H1 (cell line): ENCODE results near the gene SLC5A2. TPM values are rescaled to one million over a fixed set of nuclear protein-coding genes. Genes with fewer than 3 reads are reported as not detected.

ENCODE experiments used
- CTCF ChIA-PET: fragments of 300-600 bp; sonication (Branson Sonifier 250); formaldehyde crosslinking; loops from one replicate; lab custom pipeline; 2021; ENCODE audit not compliant: partially characterized antibody; lab: Charles Lee
- POLR2A ChIA-PET: fragments of 300-600 bp; sonication (Branson Sonifier 250); formaldehyde crosslinking; loops from one replicate; lab custom pipeline; 2021; ENCODE audit warnings: inconsistent platforms; ENCODE audit not compliant: partially characterized antibody; lab: Charles Lee
- DNase-seq, 2 experiments: peaks; one replicate each; pipeline versions ENCODE4 v3.0.0 to v3.0.0-alpha.2; 2010 to 2022; ENCODE audit warnings: low spot score in 2 of 2, low read depth in 1 of 2, mixed read lengths in 1 of 2
- FAIRE-seq: peaks from 2 replicates; lab custom pipeline; 2011; peaks lifted over from hg19 to GRCh38; lab: Jason Lieb, UNC
- H2AFZ ChIP-seq: 2 replicates; pipeline ENCODE4 v1.8.1; 2012; ENCODE audit warnings: low read length, inconsistent platforms
- H2AK5ac ChIP-seq: 2 replicates; pipeline ENCODE4 v1.6.1; 2013; ENCODE audit warnings: low read depth, low read length
- H2BK120ac ChIP-seq: replicated peaks from 2 replicates; pipeline ENCODE3; 2013; ENCODE audit warnings: low read depth, low read length, inconsistent platforms
- H2BK12ac ChIP-seq: 2 replicates; pipeline ENCODE4 v1.6.1; 2013; ENCODE audit warnings: low read depth, low read length
- H2BK15ac ChIP-seq: 2 replicates; pipeline ENCODE4 v1.6.1; 2013; ENCODE audit warnings: low read length
- H2BK20ac ChIP-seq: 2 replicates; pipeline ENCODE4 v1.6.1; 2013; ENCODE audit warnings: low read length
- H2BK5ac ChIP-seq: 2 replicates; pipeline ENCODE4 v1.6.1; 2013; ENCODE audit warnings: low read depth, low read length
- H3K14ac ChIP-seq: 2 replicates; pipeline ENCODE4 v1.6.1; 2013; ENCODE audit warnings: inconsistent platforms; ENCODE audit not compliant: insufficient read length
- H3K18ac ChIP-seq: 2 replicates; pipeline ENCODE4 v1.6.1; 2013; ENCODE audit warnings: low read length; ENCODE audit errors: extremely low read depth
- H3K23ac ChIP-seq: 2 replicates; pipeline ENCODE4 v1.6.1; 2013; ENCODE audit warnings: inconsistent platforms; ENCODE audit not compliant: insufficient read length
- H3K23me2 ChIP-seq: 2 replicates; pipeline ENCODE4 v1.6.1; 2013; ENCODE audit warnings: low read depth, low read length
- H3K27ac ChIP-seq: 2 replicates; pipeline ENCODE4 v1.6.1; 2011; ENCODE audit warnings: low read depth, low read length, inconsistent platforms
- H3K27me3 ChIP-seq, 4 experiments: replicated peaks in 1 of 4; 1 replicate in 1 of 4; 2 replicates in 3 of 4; pipeline versions ENCODE4 v1.6.1 to v1.8.1; 2011 to 2013; ENCODE audit warnings: low read length in 3 of 4, mild to moderate bottlenecking in 3 of 4, inconsistent platforms in 2 of 4, mixed read lengths in 2 of 4, moderate library complexity in 1 of 4; ENCODE audit not compliant: control insufficient read depth in 3 of 4, insufficient read depth in 3 of 4; ENCODE audit errors: extremely low read depth in 1 of 4
- H3K36me3 ChIP-seq, 4 experiments: 2 replicates each; pipeline versions ENCODE4 v1.6.1 to v1.8.1; 2011 to 2013; ENCODE audit warnings: mild to moderate bottlenecking in 4 of 4, low read length in 3 of 4, moderate library complexity in 2 of 4, control low read depth in 1 of 4, inconsistent platforms in 1 of 4; ENCODE audit not compliant: insufficient read depth in 4 of 4, control insufficient read depth in 2 of 4
- H3K4ac ChIP-seq: replicated peaks from 2 replicates; pipeline ENCODE3; 2013; ENCODE audit warnings: low read length, low read depth, mixed read lengths, inconsistent platforms; ENCODE audit not compliant: insufficient read length
- H3K4me1 ChIP-seq, 4 experiments: replicated peaks in 1 of 4; 1 replicate in 1 of 4; 2 replicates in 3 of 4; pipeline versions ENCODE4 v1.6.1 to v1.8.1; 2011 to 2013; ENCODE audit warnings: low read length in 3 of 4, inconsistent platforms in 2 of 4, mixed read lengths in 1 of 4; ENCODE audit not compliant: insufficient read depth in 4 of 4, control insufficient read depth in 3 of 4
- H3K4me2 ChIP-seq, 2 experiments: 2 replicates each; pipeline versions ENCODE4 v1.6.1 to v1.8.1; 2011 to 2013; ENCODE audit warnings: low read depth in 2 of 2, low read length in 2 of 2, control low read depth in 1 of 2, inconsistent platforms in 1 of 2, mild to moderate bottlenecking in 1 of 2; ENCODE audit not compliant: insufficient read depth in 1 of 2
- H3K4me3 ChIP-seq, 4 experiments: fragments of 200-600, 300-600 bp in 1 of 4; sonication (generic), shearing (Covaris generic), sonication (Bioruptor Twin) in 1 of 4; 2 replicates each; pipeline versions ENCODE4 v1.5.1 to v1.8.1; 2011 to 2016; ENCODE audit warnings: low read length in 4 of 4, low read depth in 3 of 4, control low read depth in 2 of 4, inconsistent platforms in 2 of 4, mild to moderate bottlenecking in 2 of 4, mixed read lengths in 1 of 4, moderate library complexity in 1 of 4; ENCODE audit not compliant: insufficient read depth in 2 of 4; ENCODE audit errors: extremely low read depth in 1 of 4
- H3K56ac ChIP-seq: replicated peaks from 2 replicates; pipeline ENCODE3; 2013; ENCODE audit warnings: low read depth, mild to moderate bottlenecking, mixed read lengths, low read length, inconsistent platforms; ENCODE audit not compliant: insufficient read length
- H3K79me1 ChIP-seq: 2 replicates; pipeline ENCODE4 v1.6.1; 2013; ENCODE audit warnings: low read depth, low read length, control low read depth
- H3K79me2 ChIP-seq, 2 experiments: 2 replicates each; pipeline versions ENCODE4 v1.6.1 to v1.8.1; 2012 to 2013; ENCODE audit warnings: low read length in 2 of 2, mild to moderate bottlenecking in 2 of 2, inconsistent platforms in 1 of 2; ENCODE audit not compliant: insufficient read depth in 2 of 2, control insufficient read depth in 1 of 2
- H3K9ac ChIP-seq, 4 experiments: replicated peaks in 1 of 4; 1 replicate in 1 of 4; 2 replicates in 3 of 4; pipeline versions ENCODE4 v1.6.1 to v1.8.1; 2011 to 2013; ENCODE audit warnings: low read depth in 3 of 4, low read length in 3 of 4, control low read depth in 2 of 4, mild to moderate bottlenecking in 2 of 4, moderate library complexity in 2 of 4, inconsistent platforms in 1 of 4; ENCODE audit errors: extremely low read depth in 1 of 4
- H3K9me3 ChIP-seq, 2 experiments: 2 replicates each; pipeline versions ENCODE4 v1.6.1 to v1.8.1; 2012 to 2013; ENCODE audit warnings: mild to moderate bottlenecking in 2 of 2, moderate library complexity in 2 of 2, control low read depth in 1 of 2, inconsistent platforms in 1 of 2, low read depth in 1 of 2, low read length in 1 of 2, mixed read lengths in 1 of 2; ENCODE audit not compliant: insufficient read depth in 2 of 2
- H4K20me1 ChIP-seq, 2 experiments: replicated peaks in 1 of 2; 2 replicates each; pipeline versions ENCODE3 to v1.8.1; 2011 to 2013; ENCODE audit warnings: inconsistent platforms in 2 of 2, low read length in 2 of 2, mild to moderate bottlenecking in 1 of 2; ENCODE audit not compliant: insufficient read depth in 2 of 2, control insufficient read depth in 1 of 2
- H4K5ac ChIP-seq: 2 replicates; pipeline ENCODE4 v1.6.1; 2013; ENCODE audit warnings: low read length, low read depth, mixed read lengths, inconsistent platforms; ENCODE audit not compliant: insufficient read length
- H4K8ac ChIP-seq: 2 replicates; pipeline ENCODE4 v1.8.0; 2013; ENCODE audit warnings: mild to moderate bottlenecking, moderate library complexity, low read length, inconsistent platforms; ENCODE audit not compliant: insufficient read depth; ENCODE audit errors: extremely low read depth
- H4K91ac ChIP-seq: replicated peaks from 2 replicates; pipeline ENCODE3; 2013; ENCODE audit warnings: low read length, mixed read lengths, inconsistent platforms; ENCODE audit not compliant: insufficient read length
- RNF2 ChIP-seq: fragments of 200-900, 300-1000 bp; sonication (generic); IDR thresholded peaks from 2 replicates; pipeline ENCODE4 v1.7.1; 2016; ENCODE audit warnings: borderline replicate concordance, low read depth, mild to moderate bottlenecking, antibody characterized with exemption, low read length; ENCODE audit not compliant: poor library complexity, severe bottlenecking; ENCODE audit errors: missing control alignments
- SP4 ChIP-seq: IDR thresholded peaks from 2 replicates; pipeline ENCODE4 v1.6.1; 2012; ENCODE audit warnings: low read length, inconsistent platforms
- WGBS, 2 experiments: shearing (Covaris generic) in 1 of 2; methylation state at CpG; one replicate each; pipeline versions ENCODE4 v1.1.6 to v1.1.7; 2013 to 2015; ENCODE audit warnings: low lambda C conversion rate in 2 of 2, mixed read lengths in 2 of 2, inconsistent platforms in 1 of 2, low coverage in 1 of 2, missing lambda C conversion rate in 1 of 2; ENCODE audit not compliant: insufficient replicate concordance in 2 of 2, insufficient coverage in 1 of 2, insufficient read length in 1 of 2; ENCODE audit errors: extremely low coverage in 1 of 2, missing lambda C conversion rate in 1 of 2; 5-methylcytosine and 5-hydroxymethylcytosine counted together
- polyA plus RNA-seq, 7 experiments: library from polyadenylated mRNA; depleted of rRNA in 3 of 7; stranded (reverse) in 5 of 7; unstranded in 2 of 7; fragments of >200 nt in 5 of 7; fragments of 200-250 nt in 2 of 7; gene quantifications; 1 replicate in 5 of 7; 2 replicates in 1 of 7; 4 replicates in 1 of 7; pipeline versions ENCODE4 v1.2.1 to v1.2.3, GENCODE V29; 2011 to 2013; ENCODE audit warnings: missing spikeins in 2 of 7, mixed read lengths in 2 of 7
- total RNA-seq: library from RNA; stranded (reverse); fragmentation: NEBNext Ultra II Directional; extraction: Animal tissue kit (Norgen Biotek cat#: 25700); gene quantifications from 2 replicates; pipeline ENCODE4 v1.2.1, GENCODE V29; 2021

Gene SLC5A2
- total and polyA plus RNA-seq, 2 of the 8 experiments (the other 6 are each of a cell fraction or from before 2014, with no cell fraction given) = 0.56 to 4.4 TPM

DNA sequence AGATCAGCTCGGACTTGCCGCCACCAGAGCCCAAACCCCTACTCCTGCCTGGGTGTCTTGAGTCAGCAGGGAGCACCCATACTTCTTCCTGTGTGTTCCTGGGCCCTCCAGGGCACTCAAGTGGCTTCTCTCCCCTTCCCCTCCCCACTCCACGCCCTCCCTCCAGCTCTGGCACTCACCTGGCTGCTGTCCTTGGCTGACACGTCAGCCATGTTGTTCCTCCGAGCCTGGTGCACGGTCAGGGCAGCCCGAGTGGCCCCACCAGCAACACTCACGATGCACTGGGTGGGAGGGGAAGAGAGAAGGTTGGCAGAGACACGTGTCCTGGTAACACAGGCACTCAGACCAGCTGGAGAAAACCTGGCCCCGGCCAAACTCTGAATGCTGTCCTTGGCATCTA lies 13.7 kb downstream of the SLC5A2 start:
- peaks cover 0 to 4% (median 0%) of the 10 kb centered on the region in 4 experiments; a peak in 3 of 7 replicates for H3K4me1 ChIP-seq
- H3K79me1 ChIP-seq = no peaks in the 10 kb centered on the region
- no peak overlapping the region for H2AK5ac ChIP-seq
- H4K8ac ChIP-seq = no peak overlapping the region
- H3K36me3 ChIP-seq = peaks cover 0 to 9% (median under 1%) of the 10 kb centered on the region in 4 experiments; a peak in 2 of 8 replicates
- ChIA-PET POLR2A (interaction anchor here (0.9 to 10.6 kb wide), 2 partner anchors 8 to 11 kb away, joined by 5 to 69 read pairs; partner anchors contain the start of gene RUSF1), CTCF (interaction anchor here (0.7 to 1.7 kb wide), 3 partner anchors 8 to 218 kb away, joined by 3 to 6 read pairs (median 3); partner anchors contain the start of gene RUSF1)
- H4K20me1 ChIP-seq = no peaks in the 10 kb centered on the region
- no peaks in the 10 kb centered on the region for H3K27me3 ChIP-seq
- H4K5ac ChIP-seq = no peak overlapping the region
- no peak overlapping the region for H3K56ac ChIP-seq
- no peak overlapping the region for H2BK20ac ChIP-seq
- WGBS, 2 experiments = 92% methylated on average over 10 of the region's 10 CpGs; no CpG with 5 or more reads in 1 of the 2 experiments
- H3K9me3 ChIP-seq = no peaks in the 10 kb centered on the region
- no peak overlapping the region for H3K18ac ChIP-seq
- no peak overlapping the region for H2AFZ ChIP-seq
- H3K4me3 ChIP-seq = no peak overlapping the region
- H3K79me2 ChIP-seq = no peaks in the 10 kb centered on the region
- no peak overlapping the region for H2BK120ac ChIP-seq
- no peak overlapping the region for H3K14ac ChIP-seq
- FAIRE-seq (no peak), DNase-seq (no peak)
- H3K4ac ChIP-seq = no peak overlapping the region
- TF ChIP-seq RNF2 = no peak
- no peak for TF ChIP-seq SP4
- H3K23me2 ChIP-seq = no peaks in the 10 kb centered on the region
- no peak overlapping the region for H2BK15ac ChIP-seq
- H4K91ac ChIP-seq = no peak overlapping the region
- H3K27ac ChIP-seq = no peak overlapping the region
- H3K9ac ChIP-seq = no peak overlapping the region
- no peak overlapping the region for H3K23ac ChIP-seq
- no peak overlapping the region for H2BK12ac ChIP-seq
- H3K4me2 ChIP-seq = no peak overlapping the region
- H2BK5ac ChIP-seq = no peak overlapping the region
